Activated T-cell treated with anti-CD3 and anti-CD28 coated beads, Interleukin-2, amount 50 U/mL, for 4 hours (primary cell): ENCODE measurements around the gene ZBTB16. TPM values are rescaled to one million over a fixed set of nuclear protein-coding genes. Genes with fewer than 3 reads are reported as not detected.

ENCODE experiments used
- ATAC-seq, 2 donors: fragments of 200-7000 bp; cut with Tn5 transposase; one replicate each; pipeline ENCODE4 v1.10.0; 2021
- DNase-seq: peaks from one replicate; pipeline ENCODE4 v3.0.0-alpha.2; 2020
- H3K27me3 Mint-ChIP-seq: one replicate; pipeline ENCODE4 v1.8.0; 2021; ENCODE audit warnings: low read depth, mixed read lengths
- H3K36me3 Mint-ChIP-seq: one replicate; pipeline ENCODE4 v1.8.0; 2022; ENCODE audit warnings: mixed read lengths; ENCODE audit not compliant: insufficient read depth
- H3K4me1 Mint-ChIP-seq: one replicate; pipeline ENCODE4 v1.8.0; 2021; ENCODE audit warnings: low read depth, mixed read lengths
- H3K4me3 Mint-ChIP-seq: one replicate; pipeline ENCODE4 v1.8.0; 2021; ENCODE audit warnings: mild to moderate bottlenecking, moderate library complexity, mixed read lengths
- H3K9me3 Mint-ChIP-seq: one replicate; pipeline ENCODE4 v1.8.0; 2021; ENCODE audit warnings: mixed read lengths
- total RNA-seq, 3 donors: library from RNA; stranded (reverse); gene quantifications; one replicate each; pipeline ENCODE4 v1.2.1, GENCODE V29; 2021

ZBTB16 gene
- total RNA-seq, 3 donors from 2014 or later = 3.4 to 4.4 (median 4.1) TPM

GRCh38 chr11:114078423-114078822 lies 18.9 kb downstream of the ZBTB16 start:
- Mint-ChIP-seq H3K9me3 (no peaks in the 10 kb centered on the region), H3K36me3 (no peaks in the 10 kb centered on the region), H3K4me1 (peaks cover 77% of the 10 kb centered on the region), H3K27me3 (peaks cover 11% of the 10 kb centered on the region), H3K4me3 (no peak overlapping the region)
- ATAC-seq (no peak), DNase-seq (no peak)

DNA sequence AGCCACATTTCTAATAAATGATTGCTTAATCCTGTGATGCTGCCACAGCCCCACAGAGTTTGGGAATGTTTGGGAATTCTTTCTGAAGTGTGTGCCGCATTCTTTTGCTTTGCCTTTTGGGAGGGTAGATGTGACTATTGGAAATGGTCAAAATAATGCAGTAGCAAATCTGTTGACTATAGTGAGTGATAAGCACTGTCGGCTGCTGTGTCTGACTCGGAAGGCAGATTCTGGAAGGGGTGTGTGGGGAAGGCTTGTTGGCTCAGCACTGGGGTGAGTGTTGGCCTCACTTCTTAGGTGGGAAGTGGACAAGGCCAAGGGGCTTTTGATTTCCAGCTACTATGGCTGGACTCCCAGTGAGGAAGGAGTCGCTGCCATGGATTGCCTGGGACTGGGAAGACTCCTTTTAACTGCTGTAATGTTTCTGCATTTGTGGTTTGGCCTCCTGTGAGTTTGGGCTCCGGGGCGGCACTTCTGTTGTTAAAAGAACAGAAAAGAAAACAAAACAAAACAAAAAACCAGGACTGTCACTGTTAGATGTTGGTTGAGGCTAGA lies 20.1 kb downstream of the ZBTB16 start:
- DNase-seq (no peak), ATAC-seq (no peak)
- H3K27me3 Mint-ChIP-seq = peaks cover 11% of the 10 kb centered on the region
- H3K4me3 Mint-ChIP-seq = no peak overlapping the region
- no peaks in the 10 kb centered on the region for H3K36me3 Mint-ChIP-seq
- H3K4me1 Mint-ChIP-seq = peaks cover 70% of the 10 kb centered on the region
- H3K9me3 Mint-ChIP-seq = no peaks in the 10 kb centered on the region

- peaks cover 68% of the 10 kb centered on the region for H3K4me1 Mint-ChIP-seq
- peaks cover 6% of the 10 kb centered on the region for H3K27me3 Mint-ChIP-seq
- peak; percentile 42 to 47 for ATAC-seq
- H3K9me3 Mint-ChIP-seq = no peaks in the 10 kb centered on the region
- no peak overlapping the region for H3K4me3 Mint-ChIP-seq
- DNase-seq = no peak
- H3K36me3 Mint-ChIP-seq = no peaks in the 10 kb centered on the region
Observed at GRCh38 chr11:114080219-114080618, 20.7 kb downstream of the ZBTB16 start.

- H3K36me3 Mint-ChIP-seq = no peaks in the 10 kb centered on the region
- peaks cover 6% of the 10 kb centered on the region for H3K27me3 Mint-ChIP-seq
- no peak overlapping the region for H3K4me3 Mint-ChIP-seq
- H3K4me1 Mint-ChIP-seq = peaks cover 70% of the 10 kb centered on the region
- H3K9me3 Mint-ChIP-seq = no peaks in the 10 kb centered on the region
- ATAC-seq (no peak), DNase-seq (no peak)
Observed at GRCh38 chr11:114080769-114081168, 21.3 kb downstream of the ZBTB16 start.

DNA sequence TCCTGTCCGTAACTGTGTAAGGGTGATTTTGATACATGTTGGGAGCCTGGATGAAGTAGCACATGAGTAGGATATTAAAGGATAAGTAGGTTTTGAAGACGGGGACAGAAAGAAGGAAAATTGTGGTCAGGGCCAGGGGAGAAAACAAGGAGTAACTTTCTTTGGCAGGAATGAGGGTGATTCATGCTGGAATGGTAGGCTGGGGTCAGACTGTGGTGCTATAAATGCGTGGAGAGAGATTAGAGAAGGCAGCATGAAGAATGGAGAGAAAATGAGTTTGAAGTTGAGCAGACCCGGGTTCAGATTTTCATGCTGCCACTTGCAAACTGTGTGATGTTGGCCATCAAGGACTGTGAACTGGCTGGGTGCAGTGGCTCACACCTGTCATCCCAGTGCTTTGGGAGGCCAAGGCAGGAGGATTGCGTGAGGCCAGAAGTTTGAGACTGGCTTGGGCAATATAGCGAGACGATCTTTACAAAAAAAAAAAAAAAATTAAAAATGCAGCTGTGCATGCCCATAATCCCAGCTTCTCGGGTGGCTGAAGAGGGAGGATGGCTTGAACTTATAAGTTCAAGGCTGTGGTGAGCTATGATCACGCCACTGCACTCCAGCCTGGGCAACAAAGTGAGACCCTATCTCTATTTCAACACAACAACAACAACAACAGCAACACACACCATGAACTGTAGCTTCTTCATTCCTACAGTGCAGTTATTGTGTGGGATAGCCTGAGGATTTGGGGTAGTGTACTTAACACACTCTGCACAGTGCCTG lies 22.3 kb downstream of the ZBTB16 start:
- Mint-ChIP-seq H3K4me3 (no peak overlapping the region), H3K9me3 (no peaks in the 10 kb centered on the region), H3K36me3 (no peaks in the 10 kb centered on the region), H3K27me3 (peaks cover 6% of the 10 kb centered on the region), H3K4me1 (peaks cover 67% of the 10 kb centered on the region)
- no peak for ATAC-seq
- no peak for DNase-seq

DNA sequence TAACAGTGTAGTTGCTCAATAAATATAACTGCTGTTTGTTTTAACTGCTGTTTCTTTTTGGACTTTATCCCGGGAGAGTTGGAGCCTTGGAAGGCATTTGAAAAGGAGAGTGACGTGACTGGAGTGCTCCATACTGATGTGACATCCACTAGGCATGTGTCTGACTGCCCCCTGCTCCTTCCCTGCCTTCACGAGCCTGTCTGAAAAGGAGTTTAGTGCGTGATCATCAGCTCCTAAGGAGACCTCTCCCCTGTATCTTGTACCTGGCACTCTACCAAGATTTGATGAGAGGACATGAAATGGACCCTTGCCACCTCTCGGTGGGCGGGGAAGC lies 22.9 kb downstream of the ZBTB16 start:
- no peaks in the 10 kb centered on the region for H3K36me3 Mint-ChIP-seq
- no peak for ATAC-seq
- no peak for DNase-seq
- peaks cover 67% of the 10 kb centered on the region for H3K4me1 Mint-ChIP-seq
- H3K4me3 Mint-ChIP-seq = no peak overlapping the region
- H3K9me3 Mint-ChIP-seq = no peaks in the 10 kb centered on the region
- peaks cover 5% of the 10 kb centered on the region for H3K27me3 Mint-ChIP-seq

DNA sequence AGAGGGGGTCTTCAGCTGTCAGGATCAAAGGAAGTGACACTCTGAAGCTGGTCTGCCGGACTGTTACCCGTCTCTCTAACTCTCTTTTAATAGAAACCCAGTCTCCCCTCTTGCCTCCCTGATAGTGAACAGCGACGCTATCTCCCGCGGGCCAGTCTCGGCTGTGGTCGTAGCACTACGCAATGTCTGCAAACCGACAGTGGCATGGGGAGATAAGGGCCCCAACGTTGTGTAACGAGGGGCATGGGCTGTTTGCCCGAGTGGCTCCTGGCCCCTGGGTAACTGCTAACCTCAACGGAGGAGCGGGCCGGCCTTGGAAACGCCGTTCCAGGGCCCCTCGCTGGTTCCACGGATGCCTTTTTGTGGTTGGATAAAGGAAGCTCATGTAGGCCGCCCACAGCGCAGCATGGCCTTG lies 23.3 kb downstream of the ZBTB16 start:
- Mint-ChIP-seq H3K9me3 (no peaks in the 10 kb centered on the region), H3K27me3 (peaks cover 5% of the 10 kb centered on the region), H3K4me1 (peaks cover 65% of the 10 kb centered on the region), H3K4me3 (no peak overlapping the region), H3K36me3 (no peaks in the 10 kb centered on the region)
- DNase-seq = no peak
- ATAC-seq = no peak

DNA sequence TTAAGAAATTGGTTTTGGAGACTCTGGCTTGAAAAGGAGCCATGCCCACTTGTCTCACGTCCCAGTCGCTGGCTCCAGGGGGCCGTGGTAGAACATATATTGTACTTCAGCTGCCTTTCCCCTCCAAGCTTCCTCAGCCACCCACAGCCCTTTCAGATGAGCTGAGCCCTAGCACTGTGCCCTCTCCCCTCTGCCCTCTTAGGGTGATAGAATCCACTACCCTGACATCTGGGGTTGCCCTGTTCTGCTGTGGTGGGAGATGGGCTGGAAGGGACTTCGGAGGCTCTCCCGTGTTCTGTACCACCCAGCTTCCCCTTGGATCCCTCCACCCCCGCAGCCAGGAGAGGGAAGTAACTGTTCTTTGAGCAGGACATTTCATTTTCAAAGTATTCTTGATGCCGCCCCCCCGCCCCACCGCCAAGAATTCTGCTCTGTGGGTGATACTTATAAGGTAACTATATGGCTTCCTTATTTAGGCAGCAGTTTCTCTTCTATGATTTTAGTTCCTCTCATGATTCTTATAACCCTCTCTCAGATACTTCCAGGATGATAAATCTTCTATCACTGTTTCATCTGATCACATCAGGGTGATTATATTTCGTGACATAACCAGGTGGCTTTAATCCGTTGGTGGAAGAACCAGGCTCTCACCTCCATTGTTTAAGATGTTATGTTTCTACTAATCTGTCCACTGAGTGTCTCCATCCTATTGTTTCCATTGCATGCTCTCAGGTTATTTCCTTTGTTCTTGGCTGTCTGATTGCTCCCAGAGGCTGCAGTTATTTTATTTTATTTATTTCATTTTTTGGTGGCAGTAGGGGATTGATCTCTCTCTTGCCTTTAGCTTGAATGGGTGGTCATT lies 24.1 kb downstream of the ZBTB16 start:
- no peak for DNase-seq
- Mint-ChIP-seq H3K36me3 (no peaks in the 10 kb centered on the region), H3K4me3 (no peak overlapping the region), H3K9me3 (no peaks in the 10 kb centered on the region), H3K27me3 (peaks cover 5% of the 10 kb centered on the region), H3K4me1 (peaks cover 56% of the 10 kb centered on the region)
- no peak for ATAC-seq

- ATAC-seq (no peak), DNase-seq (no peak)
- H3K4me1 Mint-ChIP-seq = peaks cover 53% of the 10 kb centered on the region
- no peak overlapping the region for H3K4me3 Mint-ChIP-seq
- H3K36me3 Mint-ChIP-seq = no peaks in the 10 kb centered on the region
- no peaks in the 10 kb centered on the region for H3K9me3 Mint-ChIP-seq
- H3K27me3 Mint-ChIP-seq = peaks cover 5% of the 10 kb centered on the region
Observed at GRCh38 chr11:114084414-114084813, 24.9 kb downstream of the ZBTB16 start.

- Mint-ChIP-seq H3K36me3 (no peaks in the 10 kb centered on the region), H3K9me3 (no peaks in the 10 kb centered on the region), H3K27me3 (peaks cover 5% of the 10 kb centered on the region), H3K4me1 (peaks cover 43% of the 10 kb centered on the region), H3K4me3 (no peak overlapping the region)
- ATAC-seq (no peak), DNase-seq (no peak)
Observed at GRCh38 chr11:114085965-114086793, 26.7 kb downstream of the ZBTB16 start.

GRCh38 chr11:114087025-114087424 lies 27.5 kb downstream of the ZBTB16 start:
- H3K4me3 Mint-ChIP-seq = no peak overlapping the region
- H3K36me3 Mint-ChIP-seq = no peaks in the 10 kb centered on the region
- ATAC-seq (no peak), DNase-seq (no peak)
- peaks cover 40% of the 10 kb centered on the region for H3K4me1 Mint-ChIP-seq
- no peaks in the 10 kb centered on the region for H3K9me3 Mint-ChIP-seq
- H3K27me3 Mint-ChIP-seq = peaks cover 5% of the 10 kb centered on the region

GRCh38 chr11:114088216-114088615 lies 28.7 kb downstream of the ZBTB16 start:
- ATAC-seq (no peak), DNase-seq (no peak)
- Mint-ChIP-seq H3K36me3 (no peaks in the 10 kb centered on the region), H3K27me3 (peaks cover 2% of the 10 kb centered on the region), H3K9me3 (no peaks in the 10 kb centered on the region), H3K4me3 (no peak overlapping the region), H3K4me1 (peaks cover 36% of the 10 kb centered on the region)

GRCh38 chr11:114088836-114089235 lies 29.3 kb downstream of the ZBTB16 start:
- H3K4me1 Mint-ChIP-seq = peaks cover 31% of the 10 kb centered on the region
- H3K9me3 Mint-ChIP-seq = no peaks in the 10 kb centered on the region
- H3K36me3 Mint-ChIP-seq = no peaks in the 10 kb centered on the region
- ATAC-seq = no peak
- H3K4me3 Mint-ChIP-seq = no peak overlapping the region
- DNase-seq = no peak
- H3K27me3 Mint-ChIP-seq = no peaks in the 10 kb centered on the region

- Mint-ChIP-seq H3K4me3 (no peak overlapping the region), H3K27me3 (no peaks in the 10 kb centered on the region), H3K4me1 (peaks cover 29% of the 10 kb centered on the region), H3K9me3 (no peaks in the 10 kb centered on the region), H3K36me3 (no peaks in the 10 kb centered on the region)
- ATAC-seq (no peak), DNase-seq (no peak)
Observed at GRCh38 chr11:114089748-114090147, 30.2 kb downstream of the ZBTB16 start.
